Measurements from ENCODE around the gene FRAT2.

The FRAT2 gene

GRCh38 chr10:97336942-97337831 lies 2.7 kb upstream of the FRAT2 start:
- Histone ChIP-seq H3K4me2 (ENCODE audit: low read depth, low read length, poor library complexity, severe bottlenecking) (no peak overlapping the region), H3K9me3 (ENCODE audit: insufficient read depth, low read depth, low read length) (no peaks in the 10 kb centered on the region), H3K36me3 (ENCODE audit: insufficient read depth, low read length) (no peaks in the 10 kb centered on the region), H3K4me1 (ENCODE audit: insufficient read depth, low read length, poor library complexity, severe bottlenecking) (peaks cover 15% of the 10 kb centered on the region), H3K79me2 (ENCODE audit: insufficient read depth, low read length) (peaks cover 18% of the 10 kb centered on the region), H3F3A (ENCODE audit: low read depth) (no peaks in the 10 kb centered on the region), H3K27me3 (ENCODE audit: insufficient read depth, low read length, poor library complexity, severe bottlenecking) (no peaks in the 10 kb centered on the region), H3K9ac (ENCODE audit: low read depth, low read length, poor library complexity, severe bottlenecking) (no peak overlapping the region), H4K20me1 (ENCODE audit: insufficient read depth, low read length, poor library complexity, severe bottlenecking) (peaks cover 18% of the 10 kb centered on the region), H2AFZ (ENCODE audit: low read length) (no peak overlapping the region), H3K4me3 (ENCODE audit: low read length, poor library complexity, severe bottlenecking) (no peak overlapping the region), H3K9me2 (replicated peaks; ENCODE audit: low read depth, low read length) (no peaks in the 10 kb centered on the region)
- TF ChIP-seq, protein P1, sequence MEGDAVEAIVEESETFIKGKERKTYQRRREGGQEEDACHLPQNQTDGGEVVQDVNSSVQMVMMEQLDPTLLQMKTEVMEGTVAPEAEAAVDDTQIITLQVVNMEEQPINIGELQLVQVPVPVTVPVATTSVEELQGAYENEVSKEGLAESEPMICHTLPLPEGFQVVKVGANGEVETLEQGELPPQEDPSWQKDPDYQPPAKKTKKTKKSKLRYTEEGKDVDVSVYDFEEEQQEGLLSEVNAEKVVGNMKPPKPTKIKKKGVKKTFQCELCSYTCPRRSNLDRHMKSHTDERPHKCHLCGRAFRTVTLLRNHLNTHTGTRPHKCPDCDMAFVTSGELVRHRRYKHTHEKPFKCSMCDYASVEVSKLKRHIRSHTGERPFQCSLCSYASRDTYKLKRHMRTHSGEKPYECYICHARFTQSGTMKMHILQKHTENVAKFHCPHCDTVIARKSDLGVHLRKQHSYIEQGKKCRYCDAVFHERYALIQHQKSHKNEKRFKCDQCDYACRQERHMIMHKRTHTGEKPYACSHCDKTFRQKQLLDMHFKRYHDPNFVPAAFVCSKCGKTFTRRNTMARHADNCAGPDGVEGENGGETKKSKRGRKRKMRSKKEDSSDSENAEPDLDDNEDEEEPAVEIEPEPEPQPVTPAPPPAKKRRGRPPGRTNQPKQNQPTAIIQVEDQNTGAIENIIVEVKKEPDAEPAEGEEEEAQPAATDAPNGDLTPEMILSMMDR (conservative IDR thresholded peaks at IDR 0.05; ENCODE audit: low read length): no peak
- no peak for TF ChIP-seq EZH2phosphoT487 (IDR thresholded peaks at IDR 0.05; ENCODE audit: borderline replicate concordance)

DNA sequence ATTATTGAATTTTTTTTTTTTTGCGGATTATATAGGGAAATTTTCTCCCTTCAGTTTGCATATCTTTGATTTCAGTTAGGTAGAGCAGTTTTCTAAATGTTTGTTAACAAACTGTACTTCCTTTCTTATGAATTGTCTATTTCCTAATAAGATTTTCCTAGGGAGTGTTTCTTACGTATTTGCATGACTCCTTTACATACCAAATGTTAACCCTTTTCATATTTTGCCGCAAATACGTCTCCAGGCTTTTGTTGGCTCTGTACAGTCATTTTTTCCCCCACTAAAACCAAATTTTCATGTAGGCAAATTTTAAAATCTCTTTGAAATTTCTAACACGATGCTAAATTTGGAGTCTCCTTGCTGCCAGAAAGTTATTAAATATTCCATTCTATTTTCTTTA lies 1.9 kb upstream of the FRAT2 start:
- Histone ChIP-seq H3K4me1 (ENCODE audit: insufficient read depth, low read length, poor library complexity, severe bottlenecking) (peaks cover 21% of the 10 kb centered on the region), H3K9me3 (ENCODE audit: insufficient read depth, low read depth, low read length) (no peaks in the 10 kb centered on the region), H4K20me1 (ENCODE audit: insufficient read depth, low read length, poor library complexity, severe bottlenecking) (peaks cover 24% of the 10 kb centered on the region), H3K27me3 (ENCODE audit: insufficient read depth, low read length, poor library complexity, severe bottlenecking) (no peaks in the 10 kb centered on the region), H3F3A (ENCODE audit: low read depth) (no peaks in the 10 kb centered on the region), H3K4me3 (ENCODE audit: low read length, poor library complexity, severe bottlenecking) (no peak overlapping the region), H2AFZ (ENCODE audit: low read length) (no peak overlapping the region), H3K9ac (ENCODE audit: low read depth, low read length, poor library complexity, severe bottlenecking) (no peak overlapping the region), H3K79me2 (ENCODE audit: insufficient read depth, low read length) (peaks cover 26% of the 10 kb centered on the region), H3K36me3 (ENCODE audit: insufficient read depth, low read length) (no peaks in the 10 kb centered on the region), H3K9me2 (replicated peaks; ENCODE audit: low read depth, low read length) (no peaks in the 10 kb centered on the region), H3K4me2 (ENCODE audit: low read depth, low read length, poor library complexity, severe bottlenecking) (no peak overlapping the region)
- TF ChIP-seq EZH2phosphoT487 (IDR thresholded peaks at IDR 0.05; ENCODE audit: borderline replicate concordance): no peak
- TF ChIP-seq, protein P1 (conservative IDR thresholded peaks at IDR 0.05; ENCODE audit: low read length): no peak

GRCh38 chr10:97336006-97336405 lies 1.5 kb upstream of the FRAT2 start:
- Histone ChIP-seq H3K36me3 (ENCODE audit: insufficient read depth, low read length) (no peaks in the 10 kb centered on the region), H2AFZ (ENCODE audit: low read length) (no peak overlapping the region), H3K4me2 (ENCODE audit: low read depth, low read length, poor library complexity, severe bottlenecking) (no peak overlapping the region)

More at GRCh38 chr10:97336006-97336405, 1.5 kb upstream of the FRAT2 start:
- Histone ChIP-seq H3K9ac (ENCODE audit: low read depth, low read length, poor library complexity, severe bottlenecking) (no peak overlapping the region), H3K4me3 (ENCODE audit: low read length, poor library complexity, severe bottlenecking) (no peak overlapping the region), H4K20me1 (ENCODE audit: insufficient read depth, low read length, poor library complexity, severe bottlenecking) (peaks cover 28% of the 10 kb centered on the region), H3K27me3 (ENCODE audit: insufficient read depth, low read length, poor library complexity, severe bottlenecking) (no peaks in the 10 kb centered on the region), H3K9me2 (replicated peaks; ENCODE audit: low read depth, low read length) (no peaks in the 10 kb centered on the region), H3K79me2 (ENCODE audit: insufficient read depth, low read length) (peaks cover 30% of the 10 kb centered on the region), H3F3A (ENCODE audit: low read depth) (no peaks in the 10 kb centered on the region), H3K9me3 (ENCODE audit: insufficient read depth, low read depth, low read length) (no peaks in the 10 kb centered on the region), H3K4me1 (ENCODE audit: insufficient read depth, low read length, poor library complexity, severe bottlenecking) (peaks cover 25% of the 10 kb centered on the region)
- TF ChIP-seq, protein P1 (conservative IDR thresholded peaks at IDR 0.05; ENCODE audit: low read length): no peak
- TF ChIP-seq EZH2phosphoT487 (IDR thresholded peaks at IDR 0.05; ENCODE audit: borderline replicate concordance): no peak
